ENCODE data around the gene DAPK2. TPM values are rescaled to one million over a fixed set of nuclear protein-coding genes. Genes with fewer than 3 reads are reported as not detected.
A peak's percentile ranks its signal among the peaks of the same experiment; 100 is the strongest.

Gene DAPK2
- total and polyA plus RNA-seq, 2 experiments from 2014 or later = 0.51 to 1.4 TPM

- Histone ChIP-seq H3K36me3 (peaks cover 21% of the 10 kb centered on the region), H3K27me3 (no peaks in the 10 kb centered on the region), H3K27ac (peak overlapping the region; percentile 52), H3K4me3 (no peak overlapping the region), H3K4me1 (ENCODE audit: low read depth) (no peaks in the 10 kb centered on the region), H3K9me3 (ENCODE audit: low read depth) (no peaks in the 10 kb centered on the region)
- DNase-seq (ENCODE audit: low read depth in 1 of 2, low spot score in 1 of 2) = no peak
- no peak for TF ChIP-seq CTCF (IDR thresholded peaks at IDR 0.05; ENCODE audit: low read depth, low read length)
These were observed 25.9 kb upstream of the DAPK2 start for GRCh38 chr15:64071931-64072765.

GRCh38 chr15:64070965-64071851 is 24.9 kb upstream of the DAPK2 start:
- H3K9me3 ChIP-seq (ENCODE audit: low read depth) = no peaks in the 10 kb centered on the region
- no peak for TF ChIP-seq CTCF (IDR thresholded peaks at IDR 0.05; ENCODE audit: low read depth, low read length)
- H3K27me3 ChIP-seq = no peaks in the 10 kb centered on the region
- H3K4me3 ChIP-seq = no peak overlapping the region
- peaks cover 21% of the 10 kb centered on the region for H3K36me3 ChIP-seq
- peak overlapping the region; percentile 52 for H3K27ac ChIP-seq
- DNase-seq (ENCODE audit: low read depth in 1 of 2, low spot score in 1 of 2) = peak in 1 of 2 donors; percentile 86
- no peaks in the 10 kb centered on the region for H3K4me1 ChIP-seq (ENCODE audit: low read depth)

- H3K27ac ChIP-seq = no peak overlapping the region
- peak in 1 of 2 donors; percentile 35 for DNase-seq (ENCODE audit: low read depth in 1 of 2, low spot score in 1 of 2)
- H3K27me3 ChIP-seq = no peaks in the 10 kb centered on the region
- H3K4me1 ChIP-seq (ENCODE audit: low read depth) = no peaks in the 10 kb centered on the region
- no peak overlapping the region for H3K4me3 ChIP-seq
- H3K36me3 ChIP-seq = peaks cover 21% of the 10 kb centered on the region
- TF ChIP-seq CTCF (IDR thresholded peaks at IDR 0.05; ENCODE audit: low read depth, low read length) = no peak
- H3K9me3 ChIP-seq (ENCODE audit: low read depth) = no peaks in the 10 kb centered on the region
These were observed 23.8 kb upstream of the DAPK2 start for GRCh38 chr15:64070106-64070505.

GRCh38 chr15:64068133-64068532 is 21.8 kb upstream of the DAPK2 start:
- Histone ChIP-seq H3K9me3 (ENCODE audit: low read depth) (no peaks in the 10 kb centered on the region), H3K27ac (no peak overlapping the region), H3K4me1 (ENCODE audit: low read depth) (no peaks in the 10 kb centered on the region), H3K4me3 (no peak overlapping the region), H3K36me3 (peaks cover 15% of the 10 kb centered on the region), H3K27me3 (no peaks in the 10 kb centered on the region)
- DNase-seq (ENCODE audit: low read depth in 1 of 2, low spot score in 1 of 2) = no peak
- no peak for TF ChIP-seq CTCF (IDR thresholded peaks at IDR 0.05; ENCODE audit: low read depth, low read length)

- Histone ChIP-seq H3K9me3 (ENCODE audit: low read depth) (no peaks in the 10 kb centered on the region), H3K4me1 (ENCODE audit: low read depth) (no peaks in the 10 kb centered on the region), H3K27ac (no peak overlapping the region), H3K36me3 (peaks cover 11% of the 10 kb centered on the region), H3K27me3 (no peaks in the 10 kb centered on the region), H3K4me3 (no peak overlapping the region)
- peak; percentile 66 to 75 for DNase-seq (ENCODE audit: low read depth in 1 of 2, low spot score in 1 of 2)
- peak; percentile 74 for TF ChIP-seq CTCF (IDR thresholded peaks at IDR 0.05; ENCODE audit: low read depth, low read length)
These were observed 21.3 kb upstream of the DAPK2 start for GRCh38 chr15:64067564-64068030.

Data from cardiac muscle cell (in vitro differentiated cells and primary cell).